ENCODE data around the gene DMRTB1.

Gene DMRTB1

GRCh38 chr1:53459321-53460175 is at the start of gene DMRTB1:
TSS of gene DMRTB1 (plus strand) at chr1:53459399. CDS start at chr1:53459454, 55 bp downstream.
- Mint-ChIP-seq H3K4me1 (ENCODE audit: low read depth) (no peaks in the 10 kb centered on the region), H3K9me3 (no peaks in the 10 kb centered on the region), H3K27me3 (ENCODE audit: low read depth) (peaks cover 11% of the 10 kb centered on the region), H3K4me3 (no peak within 1 kb of the TSS), H3K36me3 (ENCODE audit: low read depth) (no peaks in the 10 kb centered on the region), H3K27ac (no peak within 1 kb of the TSS)

GRCh38 chr1:53409695-53410094 is 49.5 kb upstream of the DMRTB1 start:
- peak overlapping the region; percentile 66 for H3K27ac Mint-ChIP-seq
- H3K4me3 Mint-ChIP-seq = no peak overlapping the region
- H3K27me3 Mint-ChIP-seq (ENCODE audit: low read depth) = no peaks in the 10 kb centered on the region
- peaks cover 58% of the 10 kb centered on the region for H3K4me1 Mint-ChIP-seq (ENCODE audit: low read depth)
- peaks cover 3% of the 10 kb centered on the region for H3K36me3 Mint-ChIP-seq (ENCODE audit: low read depth)
- H3K9me3 Mint-ChIP-seq = no peaks in the 10 kb centered on the region

- peaks cover 59% of the 10 kb centered on the region for H3K4me1 Mint-ChIP-seq (ENCODE audit: low read depth)
- peaks cover 3% of the 10 kb centered on the region for H3K36me3 Mint-ChIP-seq (ENCODE audit: low read depth)
- no peaks in the 10 kb centered on the region for H3K27me3 Mint-ChIP-seq (ENCODE audit: low read depth)
- no peaks in the 10 kb centered on the region for H3K9me3 Mint-ChIP-seq
- H3K4me3 Mint-ChIP-seq = no peak overlapping the region
- H3K27ac Mint-ChIP-seq = peak overlapping the region; percentile 70
Observed at GRCh38 chr1:53410100-53410541, 49.1 kb upstream of the DMRTB1 start.

- H3K36me3 Mint-ChIP-seq (ENCODE audit: low read depth) = peaks cover 3% of the 10 kb centered on the region
- no peaks in the 10 kb centered on the region for H3K27me3 Mint-ChIP-seq (ENCODE audit: low read depth)
- H3K9me3 Mint-ChIP-seq = no peaks in the 10 kb centered on the region
- peak overlapping the region; percentile 76 for H3K27ac Mint-ChIP-seq
- H3K4me3 Mint-ChIP-seq = no peak overlapping the region
- peaks cover 64% of the 10 kb centered on the region for H3K4me1 Mint-ChIP-seq (ENCODE audit: low read depth)
Observed at GRCh38 chr1:53410701-53411100, 48.5 kb upstream of the DMRTB1 start.

- H3K27ac Mint-ChIP-seq = peak overlapping the region; percentile 100
- H3K4me1 Mint-ChIP-seq (ENCODE audit: low read depth) = peaks cover 72% of the 10 kb centered on the region
- H3K9me3 Mint-ChIP-seq = no peaks in the 10 kb centered on the region
- peaks cover 3% of the 10 kb centered on the region for H3K36me3 Mint-ChIP-seq (ENCODE audit: low read depth)
- no peaks in the 10 kb centered on the region for H3K27me3 Mint-ChIP-seq (ENCODE audit: low read depth)
- peak overlapping the region; percentile 11 for H3K4me3 Mint-ChIP-seq
Observed at GRCh38 chr1:53411541-53412152, 47.6 kb upstream of the DMRTB1 start.

GRCh38 chr1:53412285-53413174 is 46.7 kb upstream of the DMRTB1 start:
- Mint-ChIP-seq H3K27ac (peak overlapping the region; percentile 100), H3K36me3 (ENCODE audit: low read depth) (peaks cover 3% of the 10 kb centered on the region), H3K27me3 (ENCODE audit: low read depth) (no peaks in the 10 kb centered on the region), H3K9me3 (no peaks in the 10 kb centered on the region), H3K4me1 (ENCODE audit: low read depth) (peaks cover 72% of the 10 kb centered on the region), H3K4me3 (peak overlapping the region; percentile 76)

GRCh38 chr1:53413175-53414001 is 45.8 kb upstream of the DMRTB1 start:
- Mint-ChIP-seq H3K4me1 (ENCODE audit: low read depth) (peaks cover 71% of the 10 kb centered on the region), H3K9me3 (no peaks in the 10 kb centered on the region), H3K27ac (peak overlapping the region; percentile 100), H3K27me3 (ENCODE audit: low read depth) (no peaks in the 10 kb centered on the region), H3K4me3 (peak overlapping the region; percentile 76), H3K36me3 (ENCODE audit: low read depth) (peaks cover 3% of the 10 kb centered on the region)

GRCh38 chr1:53414632-53415031 is 44.6 kb upstream of the DMRTB1 start:
- Mint-ChIP-seq H3K36me3 (ENCODE audit: low read depth) (peaks cover 3% of the 10 kb centered on the region), H3K9me3 (no peaks in the 10 kb centered on the region), H3K4me1 (ENCODE audit: low read depth) (peaks cover 72% of the 10 kb centered on the region), H3K4me3 (no peak overlapping the region), H3K27ac (peak overlapping the region; percentile 100), H3K27me3 (ENCODE audit: low read depth) (no peaks in the 10 kb centered on the region)

- peaks cover 68% of the 10 kb centered on the region for H3K4me1 Mint-ChIP-seq (ENCODE audit: low read depth)
- peak overlapping the region; percentile 38 for H3K27ac Mint-ChIP-seq
- H3K4me3 Mint-ChIP-seq = no peak overlapping the region
Observed at GRCh38 chr1:53415432-53415831, 43.8 kb upstream of the DMRTB1 start.

GRCh38 chr1:53416269-53416813 is 42.9 kb upstream of the DMRTB1 start:
- no peaks in the 10 kb centered on the region for H3K27me3 Mint-ChIP-seq (ENCODE audit: low read depth)
- H3K4me1 Mint-ChIP-seq (ENCODE audit: low read depth) = peaks cover 62% of the 10 kb centered on the region
- H3K4me3 Mint-ChIP-seq = no peak overlapping the region
- H3K27ac Mint-ChIP-seq = peak overlapping the region; percentile 23
- peaks cover 3% of the 10 kb centered on the region for H3K9me3 Mint-ChIP-seq
- H3K36me3 Mint-ChIP-seq (ENCODE audit: low read depth) = peaks cover 3% of the 10 kb centered on the region

More at GRCh38 chr1:53415432-53415831, 43.8 kb upstream of the DMRTB1 start:
- no peaks in the 10 kb centered on the region for H3K9me3 Mint-ChIP-seq
- peaks cover 3% of the 10 kb centered on the region for H3K36me3 Mint-ChIP-seq (ENCODE audit: low read depth)
- H3K27me3 Mint-ChIP-seq (ENCODE audit: low read depth) = no peaks in the 10 kb centered on the region

GRCh38 chr1:53417074-53417511 is 42.1 kb upstream of the DMRTB1 start:
- peaks cover 8% of the 10 kb centered on the region for H3K9me3 Mint-ChIP-seq
- no peaks in the 10 kb centered on the region for H3K27me3 Mint-ChIP-seq (ENCODE audit: low read depth)
- H3K4me1 Mint-ChIP-seq (ENCODE audit: low read depth) = peaks cover 55% of the 10 kb centered on the region
- peaks cover 3% of the 10 kb centered on the region for H3K36me3 Mint-ChIP-seq (ENCODE audit: low read depth)
- H3K27ac Mint-ChIP-seq = peak overlapping the region; percentile 21
- H3K4me3 Mint-ChIP-seq = no peak overlapping the region

- Mint-ChIP-seq H3K4me1 (ENCODE audit: low read depth) (peaks cover 36% of the 10 kb centered on the region), H3K36me3 (ENCODE audit: low read depth) (no peaks in the 10 kb centered on the region), H3K4me3 (no peak overlapping the region), H3K27ac (no peak overlapping the region), H3K27me3 (ENCODE audit: low read depth) (no peaks in the 10 kb centered on the region), H3K9me3 (peaks cover 8% of the 10 kb centered on the region)
Observed at GRCh38 chr1:53419034-53419433, 40.2 kb upstream of the DMRTB1 start.

GRCh38 chr1:53420341-53420740 is 38.9 kb upstream of the DMRTB1 start:
- peaks cover 8% of the 10 kb centered on the region for H3K9me3 Mint-ChIP-seq
- peaks cover 26% of the 10 kb centered on the region for H3K4me1 Mint-ChIP-seq (ENCODE audit: low read depth)
- H3K36me3 Mint-ChIP-seq (ENCODE audit: low read depth) = no peaks in the 10 kb centered on the region
- no peak overlapping the region for H3K27ac Mint-ChIP-seq
- no peaks in the 10 kb centered on the region for H3K27me3 Mint-ChIP-seq (ENCODE audit: low read depth)
- no peak overlapping the region for H3K4me3 Mint-ChIP-seq
